ENCODE measurements around the gene MAP4K4.

MAP4K4 gene

DNA sequence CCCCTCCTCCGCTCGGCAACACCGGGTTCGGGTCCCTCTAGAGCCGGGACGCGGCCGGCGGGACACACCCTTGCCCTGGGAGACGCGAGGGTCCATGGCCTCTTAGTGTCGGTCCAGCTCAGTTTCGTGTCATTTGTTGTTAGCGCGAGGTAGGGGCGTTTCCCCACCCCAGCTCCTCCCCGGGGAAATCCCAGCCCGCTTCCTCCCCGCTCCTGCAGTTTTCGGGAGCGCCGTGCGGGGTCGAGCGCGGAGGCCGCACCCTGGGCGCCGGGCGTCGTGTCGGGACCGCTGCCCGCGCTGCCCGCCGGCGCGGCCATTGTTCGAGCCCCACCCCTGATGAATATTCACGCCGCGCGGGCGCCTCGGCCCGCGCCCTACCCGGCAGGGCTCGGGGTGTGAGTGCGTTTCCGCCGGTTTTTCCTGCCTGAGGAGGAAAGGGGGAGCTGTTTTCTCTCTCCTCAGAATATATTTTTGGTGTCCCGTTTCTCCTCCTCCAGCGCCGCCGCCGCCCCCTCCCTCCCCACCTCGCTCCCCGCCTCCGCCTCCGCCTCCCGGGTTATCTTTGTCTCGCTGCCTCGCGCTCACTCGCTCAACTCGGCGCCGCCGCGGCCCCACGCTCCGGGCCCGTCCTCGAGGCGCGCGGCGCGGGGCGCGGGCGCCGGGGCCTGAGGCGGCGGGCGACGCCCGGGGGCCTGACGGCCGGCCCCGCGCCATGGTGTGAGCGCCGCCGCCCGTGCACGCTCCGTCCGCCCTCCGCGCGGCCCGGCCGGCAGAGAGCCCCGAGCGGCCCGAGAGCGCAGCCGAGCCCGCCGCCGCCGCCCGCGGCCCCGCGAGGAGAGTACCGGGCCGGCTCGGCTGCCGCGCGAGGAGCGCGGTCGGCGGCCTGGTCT, at the start of gene MAP4K4:
TSS of gene MAP4K4 (plus strand) at position 584 of the 890 bp plus-strand sequence. CDS start 374 bp downstream, outside the sequence.
- no peak for FAIRE-seq

DNA sequence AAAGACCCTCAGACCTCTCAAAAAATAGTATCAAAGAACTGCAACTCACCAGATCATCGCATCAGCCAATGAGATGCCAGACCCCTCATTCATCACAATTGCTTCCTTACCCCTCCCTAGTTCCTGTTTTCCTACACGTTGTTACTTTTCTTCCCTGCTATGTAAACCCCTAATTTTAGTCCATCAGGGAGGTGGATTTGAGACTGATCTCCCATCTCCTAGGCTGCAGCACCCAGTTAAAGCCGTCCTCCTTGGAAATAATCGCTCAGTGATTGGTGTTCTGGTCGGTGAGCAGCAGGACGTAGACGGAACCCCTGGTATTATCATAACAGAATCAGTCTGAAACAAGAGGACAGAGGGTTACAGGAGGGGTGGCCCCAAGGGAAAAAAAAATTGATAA, 44.0 kb upstream of the MAP4K4 start:
- FAIRE-seq: no peak

DNA sequence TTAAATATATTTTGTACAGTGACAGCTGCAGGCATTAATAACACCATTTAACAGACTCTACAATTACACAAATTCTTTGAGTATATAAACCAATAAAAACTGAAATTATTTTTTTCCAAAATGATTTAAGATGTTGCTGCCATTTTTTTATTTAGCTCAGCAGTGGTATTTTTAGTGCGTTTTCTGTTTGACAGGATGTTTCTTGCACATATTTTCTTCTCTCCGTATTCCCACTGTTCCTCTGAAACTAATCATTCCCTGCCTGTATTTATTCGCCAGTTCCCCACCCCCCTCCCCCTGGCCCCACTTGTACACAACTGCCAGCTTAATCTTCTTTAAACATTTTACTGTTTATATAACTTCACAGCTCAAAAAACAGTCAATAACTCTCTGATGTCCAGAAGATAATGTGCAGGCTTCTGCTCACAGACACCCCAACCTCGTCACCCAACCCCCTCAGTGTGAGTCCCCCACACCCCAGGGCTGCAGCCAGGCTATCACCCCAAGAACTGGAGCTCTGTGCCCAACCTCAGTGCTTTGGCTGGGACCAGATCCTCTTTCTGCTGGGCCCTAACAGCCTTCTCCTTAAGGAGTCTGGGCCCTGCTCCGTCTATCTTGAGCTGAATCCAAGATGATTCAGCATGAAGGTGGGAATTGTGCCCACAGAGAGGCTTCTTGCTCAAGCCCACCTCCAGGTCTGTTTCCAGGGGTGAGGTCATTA, 41.6 kb upstream of the MAP4K4 start:
- no peak for FAIRE-seq

DNA sequence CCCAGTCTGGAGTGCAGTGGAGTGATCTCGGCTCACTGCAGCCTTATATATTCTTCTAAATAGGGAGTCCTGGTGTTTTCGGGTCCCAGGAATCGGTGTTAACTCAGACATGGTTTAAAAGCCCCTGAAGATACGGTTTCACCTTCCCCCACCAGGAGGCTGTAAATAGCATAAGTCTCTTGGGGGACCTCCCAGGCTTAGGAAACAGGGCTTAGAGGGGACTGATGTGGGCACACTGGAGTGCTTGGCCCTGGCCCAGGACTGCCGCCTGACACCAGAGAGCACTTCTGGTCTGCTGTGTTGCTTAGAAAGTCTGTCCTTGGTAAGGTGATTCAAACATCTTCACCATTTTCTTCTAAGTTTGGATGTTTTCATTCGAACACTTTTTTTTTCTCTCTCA, 39.7 kb upstream of the MAP4K4 start:
- FAIRE-seq: no peak

DNA sequence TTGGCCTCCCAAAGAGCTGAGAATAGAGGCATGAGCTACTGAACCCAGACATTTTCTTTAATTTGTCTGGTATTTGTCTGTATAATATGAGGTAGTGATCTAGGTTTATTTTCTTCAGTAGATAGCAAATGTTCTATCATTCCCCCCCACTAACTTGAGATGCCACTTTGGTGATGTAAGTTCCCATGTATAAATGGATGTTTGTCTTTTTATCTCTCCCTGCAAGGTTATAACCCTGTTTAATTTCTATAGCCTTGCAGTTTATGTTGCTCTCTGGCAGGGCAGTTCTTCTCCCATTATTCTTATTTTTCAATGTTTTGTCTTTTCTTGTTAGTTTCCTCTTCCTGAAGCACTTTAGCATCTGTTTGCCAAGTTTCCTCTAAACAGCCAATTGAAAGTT, 39.1 kb upstream of the MAP4K4 start:
- no peak for FAIRE-seq

DNA sequence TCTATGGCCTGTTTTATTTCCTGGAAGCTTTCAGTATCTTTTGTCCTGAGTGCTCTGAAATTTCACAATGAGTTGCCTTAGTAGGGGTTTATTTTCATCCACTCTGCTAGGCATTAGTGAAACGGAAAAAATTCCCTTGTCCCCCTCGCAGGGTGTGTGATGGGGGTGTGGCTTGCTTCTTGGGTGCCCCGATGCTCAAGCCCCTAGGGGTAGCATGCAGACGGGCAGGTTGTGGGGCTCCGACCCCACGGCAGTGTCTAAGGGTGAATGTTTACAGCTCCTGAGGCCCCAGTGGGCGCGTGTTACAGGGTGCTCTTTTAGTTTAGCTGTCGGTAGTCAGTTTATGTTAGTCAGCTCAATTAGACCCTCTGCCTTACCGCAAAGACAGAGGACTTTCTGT, 32.2 kb upstream of the MAP4K4 start:
- no peak for FAIRE-seq

DNA sequence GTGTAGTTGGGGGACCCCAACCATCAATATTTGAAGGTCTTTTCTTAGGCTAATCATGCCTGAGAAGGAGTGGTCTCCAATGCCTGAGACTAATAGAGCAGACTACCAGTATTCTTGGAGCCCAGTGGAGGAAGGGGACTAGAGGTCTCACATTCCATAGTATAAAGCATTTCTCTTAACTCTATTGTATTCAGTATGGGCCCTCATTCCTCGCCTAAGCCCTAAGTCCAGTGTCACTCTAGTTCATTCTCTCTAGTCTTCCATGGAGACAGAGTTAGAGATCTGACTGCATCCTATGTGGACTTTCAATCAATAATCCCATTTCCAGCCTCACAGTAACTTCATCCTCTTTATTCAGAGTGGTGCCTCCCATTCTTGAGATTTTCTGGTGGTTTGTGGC, 29.7 kb upstream of the MAP4K4 start:
- no peak for FAIRE-seq

DNA sequence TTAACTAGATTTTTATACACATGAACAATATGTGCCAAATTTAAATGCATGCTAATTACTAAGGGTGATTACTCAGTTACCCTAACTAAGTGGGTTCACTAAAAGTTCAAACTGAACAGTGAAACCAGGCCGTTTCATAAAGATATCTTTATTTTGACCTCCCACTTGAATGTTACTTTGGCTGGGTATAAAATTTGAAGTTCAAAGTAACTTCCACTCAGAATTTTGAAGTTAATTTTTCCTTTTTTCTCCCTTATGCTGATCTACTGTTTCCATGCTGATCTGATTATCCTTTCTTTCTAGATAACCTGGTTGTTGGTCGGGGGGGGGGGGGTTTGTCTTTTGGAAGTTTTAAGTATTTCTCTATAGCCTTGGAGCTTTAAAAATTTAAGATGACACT, 25.5 kb upstream of the MAP4K4 start:
- no peak for FAIRE-seq

DNA sequence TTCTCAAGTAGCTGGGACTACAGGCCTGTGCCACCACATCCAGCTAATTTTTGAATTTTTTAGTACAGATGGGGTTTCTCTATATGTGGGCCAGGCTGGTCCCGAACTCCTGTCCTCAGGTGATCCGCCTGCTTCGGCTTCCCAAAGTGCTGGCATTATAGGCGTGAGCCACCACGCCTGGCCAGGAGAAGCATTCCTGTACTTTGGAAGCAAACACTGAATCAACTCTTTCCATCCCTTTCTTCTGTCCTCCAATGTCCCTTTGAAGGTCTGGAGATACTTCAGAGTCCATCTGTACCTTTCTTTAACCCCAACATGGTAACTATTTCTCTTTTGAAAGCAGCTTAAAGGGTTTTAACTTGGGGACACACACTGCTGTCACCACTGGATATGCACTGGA, 23.6 kb upstream of the MAP4K4 start:
- no peak for FAIRE-seq

DNA sequence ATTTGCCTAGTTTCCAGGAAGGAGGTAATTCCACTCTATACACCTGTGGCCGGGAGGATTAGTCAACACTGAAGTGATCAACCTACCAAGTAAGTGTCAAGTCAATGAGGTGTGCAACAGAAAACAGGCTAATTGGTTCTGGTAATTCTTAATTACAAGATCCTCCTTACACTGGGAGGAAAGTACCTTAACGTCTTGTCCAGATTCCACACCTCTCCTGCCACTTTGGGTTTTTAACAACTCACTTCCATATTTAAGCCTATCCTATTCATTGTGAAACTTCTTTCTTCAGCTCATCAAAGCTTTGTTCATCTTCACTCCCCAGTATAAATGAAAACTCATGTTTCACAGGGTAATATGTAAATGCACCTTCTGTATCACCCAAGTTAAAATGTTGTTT, 22.0 kb upstream of the MAP4K4 start:
- no peak for FAIRE-seq

DNA sequence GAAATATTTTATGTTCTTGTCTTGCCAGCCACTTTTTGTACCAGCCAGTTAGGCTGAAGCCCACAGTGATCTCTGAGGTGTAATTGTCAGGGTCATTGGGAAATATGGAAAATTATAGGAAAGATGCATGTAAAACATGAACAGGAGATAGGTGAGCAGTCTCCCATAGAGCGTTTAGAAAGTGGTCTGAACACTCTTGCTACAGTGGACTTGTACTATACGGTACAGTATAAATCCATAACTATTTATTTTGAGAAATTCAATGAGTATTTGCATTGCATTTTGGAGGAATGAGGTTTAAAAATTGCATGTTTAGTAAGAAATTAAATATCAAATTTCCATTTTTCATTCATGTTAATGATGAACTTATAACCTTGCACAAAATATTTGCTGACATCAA, 20.8 kb upstream of the MAP4K4 start:
- no peak for FAIRE-seq

DNA sequence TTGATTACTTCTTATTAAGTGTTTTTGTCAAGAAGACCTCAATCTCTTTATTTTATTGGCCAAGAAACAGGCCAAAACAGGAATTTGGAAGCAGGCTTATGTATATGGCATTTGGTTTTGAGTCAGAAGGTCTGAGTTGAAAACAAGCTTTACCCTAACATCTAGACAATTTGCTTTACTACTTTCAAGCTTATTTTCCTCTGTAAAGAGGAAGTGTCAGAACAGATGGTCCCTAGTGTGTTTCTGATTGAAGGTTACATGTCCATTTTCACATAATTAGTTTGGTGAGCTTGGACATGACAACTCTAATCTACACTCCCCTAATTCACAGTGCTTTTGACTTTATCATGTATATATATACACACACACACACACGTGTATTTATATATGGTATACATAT, 19.8 kb upstream of the MAP4K4 start:
- FAIRE-seq: no peak

DNA sequence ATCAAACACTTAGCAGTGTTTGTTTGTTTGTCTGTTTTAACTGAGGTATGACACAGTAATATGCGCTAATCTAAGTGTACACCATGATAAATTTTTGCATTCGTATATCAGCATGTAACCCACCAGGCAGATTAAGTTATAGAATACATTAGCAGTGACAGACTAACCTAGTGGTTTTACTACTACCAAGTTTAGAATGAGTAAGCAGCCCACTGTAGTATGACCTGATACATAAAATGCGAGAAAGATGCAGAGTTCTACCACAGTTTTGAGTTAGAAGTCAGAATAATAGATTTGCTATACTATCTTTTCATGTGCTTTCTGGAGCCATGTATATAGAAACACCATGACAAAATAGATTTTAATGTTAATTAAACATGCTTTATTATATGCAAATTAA, 19.1 kb upstream of the MAP4K4 start:
- FAIRE-seq: no peak

DNA sequence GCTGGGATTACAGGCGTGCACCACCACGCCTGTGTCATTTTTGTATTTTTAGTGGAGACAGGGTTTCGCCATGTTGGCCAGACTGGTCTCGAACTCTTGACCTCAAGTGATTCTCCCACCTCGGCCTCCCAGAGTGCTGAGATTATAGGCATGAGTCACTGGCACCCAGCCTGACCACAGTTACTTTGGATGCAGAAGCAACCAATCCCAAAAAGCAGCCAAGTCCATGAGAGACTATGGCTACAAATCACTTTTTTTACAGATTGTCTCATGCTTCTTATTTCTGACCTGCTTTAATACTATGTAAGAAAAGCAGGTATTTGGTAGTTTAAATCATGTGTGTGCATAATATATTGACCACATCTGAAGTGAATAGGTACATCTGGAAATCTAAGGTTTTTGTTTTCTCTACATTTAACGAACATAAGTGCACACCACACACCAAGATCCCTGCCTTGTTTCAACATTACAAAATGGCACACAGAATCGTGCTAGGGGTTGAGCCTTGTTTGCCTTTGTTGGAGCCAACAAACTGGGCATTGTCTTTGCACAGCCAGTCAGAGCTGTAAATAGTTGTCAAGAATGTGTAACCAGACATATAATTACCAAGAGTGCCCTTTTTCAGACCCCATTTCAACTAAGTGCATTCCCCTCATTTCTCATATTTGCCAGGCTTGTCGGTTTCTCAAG, 18.3 kb upstream of the MAP4K4 start:
- no peak for FAIRE-seq

DNA sequence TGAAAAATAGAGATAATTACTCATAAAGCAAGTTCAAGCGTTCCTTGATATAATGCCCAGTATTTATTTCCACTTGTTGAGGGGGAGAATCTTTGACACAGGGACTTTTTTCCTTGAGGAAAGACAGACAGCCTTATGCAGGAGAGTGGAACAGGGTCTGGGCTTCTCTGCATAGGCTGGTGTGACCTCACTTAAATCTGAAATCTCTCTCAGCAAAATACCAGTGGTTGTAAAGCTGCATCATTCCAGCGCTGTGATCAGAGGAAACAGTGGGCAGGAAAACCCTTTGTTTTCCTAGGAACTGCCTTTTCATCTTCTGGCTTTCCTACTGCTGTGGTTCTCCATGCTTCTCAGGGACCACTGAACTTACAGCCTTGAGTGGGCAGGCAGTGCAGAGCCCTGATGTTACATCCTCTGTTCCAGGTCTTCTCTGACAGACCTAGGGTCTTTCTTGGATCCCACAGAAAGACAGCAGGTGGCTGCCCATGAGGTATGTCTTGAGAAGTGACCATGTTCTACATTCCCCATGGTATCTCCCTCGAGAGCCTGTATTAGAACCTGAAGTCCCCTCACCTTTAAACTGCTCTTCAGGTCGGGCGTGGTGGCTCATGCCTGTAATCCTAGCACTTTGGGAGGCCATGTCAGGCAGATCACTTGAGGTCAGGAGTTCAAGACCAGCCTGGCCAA, 17.6 kb upstream of the MAP4K4 start:
- FAIRE-seq: no peak

DNA sequence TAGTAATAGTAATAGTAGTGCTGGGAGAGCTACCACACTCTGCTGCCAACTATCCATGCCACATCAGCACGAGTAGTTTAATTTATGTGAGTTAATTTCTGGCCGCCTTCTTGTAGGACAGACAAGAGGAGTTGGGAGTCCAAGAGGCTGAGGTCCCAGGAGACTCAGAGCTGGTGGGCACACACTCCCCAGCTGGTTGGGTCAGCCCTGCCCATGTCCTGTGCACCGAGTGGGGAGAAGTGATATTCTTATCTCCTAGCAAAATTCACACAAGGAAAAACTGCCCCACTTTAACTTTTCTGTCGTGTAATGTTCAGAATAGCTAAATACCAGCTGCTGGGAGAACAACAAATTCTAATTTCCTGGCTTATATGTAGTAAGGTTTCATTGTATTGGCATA, 15.2 kb upstream of the MAP4K4 start:
- no peak for FAIRE-seq

DNA sequence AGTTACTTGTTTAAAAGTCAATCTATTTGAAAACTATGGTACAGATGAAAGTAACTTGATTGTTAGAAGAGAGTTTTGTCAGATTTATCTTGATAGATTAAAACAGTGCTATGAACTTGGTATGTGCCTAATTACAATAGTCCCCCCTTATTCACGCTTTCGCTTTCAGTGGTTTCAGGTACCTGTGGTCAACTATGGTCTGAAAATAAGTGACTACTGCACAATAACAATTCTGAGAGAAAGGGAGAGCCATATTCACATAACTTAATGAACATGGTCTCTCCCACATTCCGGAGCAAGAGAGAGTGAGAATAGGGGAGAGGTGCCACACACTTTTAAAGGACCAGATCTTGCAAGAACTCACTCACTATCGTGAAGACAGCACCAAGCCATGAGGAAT, 13.2 kb upstream of the MAP4K4 start:
- no peak for FAIRE-seq

DNA sequence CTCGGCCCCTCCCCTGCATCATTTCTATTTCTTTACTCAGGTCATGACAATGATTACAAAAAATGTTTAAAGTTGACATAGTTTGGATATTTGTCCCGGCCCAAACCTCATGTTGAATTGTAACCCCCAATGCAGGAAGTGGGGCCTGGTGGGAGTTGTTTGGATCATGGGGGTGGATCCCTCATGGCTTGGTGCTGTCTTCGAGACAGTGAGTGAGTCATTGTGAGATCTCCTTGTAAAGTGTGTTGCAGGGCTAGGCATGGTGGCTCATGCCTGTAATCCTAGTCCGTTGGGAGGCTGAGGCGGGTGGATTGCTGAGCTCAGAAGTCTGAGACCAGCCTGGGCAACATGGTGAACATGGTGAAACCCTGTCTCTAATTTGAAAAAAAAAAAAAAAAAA, 9.2 kb upstream of the MAP4K4 start:
- no peak for FAIRE-seq

DNA sequence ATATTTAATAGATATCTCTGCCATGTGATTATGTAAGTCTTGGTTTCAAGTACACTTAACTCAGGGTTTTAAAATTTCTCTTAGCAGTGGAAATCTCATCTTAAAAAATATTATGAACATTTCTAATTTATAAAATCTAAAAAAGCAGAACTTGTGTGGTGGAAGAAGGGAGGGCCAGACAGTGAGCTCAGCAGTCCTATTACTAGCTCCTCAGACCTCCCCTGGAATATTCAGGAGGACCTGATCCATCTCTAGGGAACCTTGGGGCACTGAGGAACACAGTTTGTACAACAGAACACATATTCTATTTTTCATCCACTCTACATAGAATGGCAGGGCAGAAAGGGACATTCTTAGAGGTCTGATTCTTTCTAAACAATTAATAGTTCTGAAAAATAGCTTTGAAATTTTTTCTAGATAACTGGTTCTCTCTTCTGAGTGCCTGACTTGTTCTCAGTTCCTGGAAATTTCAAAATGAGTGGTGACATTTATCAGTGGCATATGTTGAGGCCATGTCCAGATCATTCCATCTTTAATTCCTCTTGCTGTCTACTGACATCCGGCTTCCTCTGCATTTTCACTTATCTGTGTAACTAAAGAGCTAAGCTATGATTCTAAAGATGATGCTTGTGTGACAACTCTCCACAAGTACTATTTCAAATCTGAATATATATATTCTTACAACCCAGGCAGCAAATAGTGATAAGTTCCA, 8.2 kb upstream of the MAP4K4 start:
- no peak for FAIRE-seq

DNA sequence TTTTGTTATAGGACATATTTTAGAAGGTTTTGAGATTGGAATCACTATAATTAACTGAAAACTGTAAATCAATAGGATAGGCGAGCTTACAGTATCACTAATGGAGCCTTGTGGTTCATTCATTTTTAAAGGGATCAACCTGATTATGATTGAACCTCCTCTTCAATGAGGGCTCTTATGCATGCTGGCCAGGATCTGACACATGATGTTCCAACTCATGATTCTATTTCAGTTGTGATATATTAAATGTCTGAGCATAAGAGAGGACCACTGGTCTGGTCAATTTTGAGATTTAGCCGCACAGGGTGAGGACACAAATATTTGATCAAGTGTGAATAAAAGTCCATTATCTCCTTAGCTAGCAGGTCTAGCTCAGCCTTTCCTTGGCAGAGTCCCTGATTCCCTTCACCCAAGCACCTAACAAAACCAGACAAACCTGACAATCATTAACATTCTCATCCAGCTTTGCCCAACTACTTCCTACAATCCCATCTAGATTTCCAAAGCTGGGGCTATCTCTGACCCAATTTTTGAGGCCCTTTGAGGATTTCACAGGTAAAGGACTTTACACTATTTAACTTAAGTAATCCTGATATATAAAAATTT, 6.9 kb upstream of the MAP4K4 start:
- no peak for FAIRE-seq

DNA sequence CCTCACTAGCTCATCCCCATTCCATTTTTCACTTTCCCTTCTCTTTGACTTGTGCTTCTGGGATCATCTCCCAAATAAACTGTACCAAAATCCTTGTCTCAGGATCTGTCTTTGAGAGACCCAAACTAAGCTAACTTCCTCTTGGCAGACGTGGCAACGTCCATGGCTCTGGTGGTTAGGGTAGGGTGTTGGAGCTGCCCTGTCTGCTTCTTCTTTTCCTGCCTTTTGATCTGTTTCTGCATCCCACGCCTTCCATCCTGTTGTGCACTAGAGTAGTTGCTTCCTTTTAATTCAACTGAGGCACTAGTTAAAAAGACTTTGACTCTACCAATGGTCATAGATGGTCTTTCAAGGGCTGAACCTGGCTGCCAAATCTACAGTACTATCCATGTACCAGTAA, 5.5 kb upstream of the MAP4K4 start:
- no peak for FAIRE-seq

DNA sequence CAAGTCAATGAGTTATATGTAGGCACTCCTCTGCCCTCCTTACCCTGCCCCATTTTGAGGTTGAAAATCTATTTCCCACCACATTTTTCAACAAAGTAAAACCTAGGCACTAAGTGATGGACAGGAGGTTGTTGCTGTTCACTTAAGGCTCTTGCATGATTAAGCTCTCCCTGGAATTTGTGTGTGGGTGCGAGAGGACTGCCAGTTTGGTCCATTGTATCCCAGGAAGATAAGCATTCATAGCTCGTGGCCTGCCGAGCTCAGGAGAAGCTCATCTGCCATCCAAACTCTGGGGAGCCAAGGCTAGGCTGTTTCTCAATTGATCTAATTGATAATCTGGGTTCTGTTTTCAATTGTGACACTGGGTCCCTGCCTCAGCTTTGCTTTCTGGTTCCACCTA, 4.7 kb upstream of the MAP4K4 start:
- no peak for FAIRE-seq

All from G401.6 (cell line).